Measurements from ENCODE around the gene SHC4. TPM values are rescaled to one million over a fixed set of nuclear protein-coding genes. Genes with fewer than 3 reads are reported as not detected.

The SHC4 gene
- total and polyA plus RNA-seq, 2 of the 8 experiments (the other 6 are each of a cell fraction or from before 2014, with no cell fraction given) = 0.15 to 0.30 TPM

DNA sequence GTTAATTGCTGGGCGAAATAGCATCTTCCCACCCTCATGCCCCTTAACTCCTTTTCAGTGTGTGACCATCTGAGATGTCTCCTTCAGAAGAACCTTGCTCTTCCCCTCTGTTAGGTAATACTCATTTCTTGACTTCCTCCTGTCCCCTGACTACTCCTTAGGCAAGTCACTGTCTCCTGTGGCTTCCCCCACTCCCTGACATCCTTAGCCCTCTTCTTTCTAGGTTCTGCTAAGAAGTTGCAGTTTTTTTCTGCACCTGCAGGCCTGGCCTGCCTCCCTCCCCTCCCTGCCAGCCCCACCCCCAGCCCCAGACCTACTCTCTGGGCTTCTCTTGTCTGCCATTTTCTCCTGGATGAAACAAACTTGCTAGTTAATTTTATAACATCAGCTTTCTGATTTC, 101.0 kb downstream of the SHC4 start:
- no peak overlapping the region for H3K14ac ChIP-seq (ENCODE audit: insufficient read length)
- no peak overlapping the region for H2BK20ac ChIP-seq (ENCODE audit: low read length)
- H2AFZ ChIP-seq (ENCODE audit: low read length) = 0 out of 2 replicates have a peak overlapping the region, but pooled peaks have one; percentile 86
- H4K20me1 ChIP-seq (replicated peaks in 1 of 2; ENCODE audit: control insufficient read depth in 1 of 2, insufficient read depth in 2 of 2, low read length in 2 of 2) = no peaks in the 10 kb centered on the region
- H3K9me3 ChIP-seq (ENCODE audit: insufficient read depth in 2 of 2, low read depth in 1 of 2, low read length in 1 of 2) = no peaks in the 10 kb centered on the region
- H3K56ac ChIP-seq (replicated peaks; ENCODE audit: insufficient read length, low read depth, low read length) = no peak overlapping the region
- H2AK5ac ChIP-seq (ENCODE audit: low read depth, low read length) = no peak overlapping the region; the same call in 1 of the 2 replicates
- H3K23ac ChIP-seq (ENCODE audit: insufficient read length) = no peak overlapping the region
- H3K27ac ChIP-seq (ENCODE audit: low read depth, low read length) = no peak overlapping the region
- no peaks in the 10 kb centered on the region for H3K79me2 ChIP-seq (ENCODE audit: control insufficient read depth in 1 of 2, insufficient read depth in 2 of 2, low read length in 2 of 2)
- H3K9ac ChIP-seq (replicated peaks in 1 of 4; ENCODE audit: extremely low read depth in 1 of 4, low read depth in 3 of 4, low read length in 3 of 4) = no peak overlapping the region
- H2BK120ac ChIP-seq (replicated peaks; ENCODE audit: low read depth, low read length) = no peak overlapping the region
- no peaks in the 10 kb centered on the region for H3K23me2 ChIP-seq (ENCODE audit: low read depth, low read length)
- H3K79me1 ChIP-seq (ENCODE audit: low read depth, low read length) = no peaks in the 10 kb centered on the region
- H3K18ac ChIP-seq (ENCODE audit: extremely low read depth, low read length) = no peak overlapping the region
- H3K4me1 ChIP-seq (replicated peaks in 1 of 4; ENCODE audit: control insufficient read depth in 3 of 4, insufficient read depth in 4 of 4, low read length in 3 of 4) = peaks cover 0 to 5% (median 0%) of the 10 kb centered on the region in 4 experiments; a peak in 2 of 7 replicates
- TF ChIP-seq YY1 (IDR thresholded peaks at IDR 0.05; ENCODE audit: low read depth, low read length) = 0 out of 2 replicates have a peak, but pooled peaks have one; percentile 17
- no peak for TF ChIP-seq CREB1 (IDR thresholded peaks at IDR 0.05)
- H2BK15ac ChIP-seq (ENCODE audit: low read length) = 0 out of 2 replicates have a peak overlapping the region, but pooled peaks have one; percentile 40
- no peak overlapping the region for H3K4me2 ChIP-seq (ENCODE audit: insufficient read depth in 1 of 2, low read depth in 2 of 2, low read length in 2 of 2)
- no peak for DNase-seq (ENCODE audit: low read depth in 1 of 2, low spot score in 2 of 2)
- WGBS, 2 experiments (ENCODE audit: extremely low coverage in 1 of 2, insufficient coverage in 1 of 2, insufficient read length in 1 of 2, insufficient replicate concordance in 2 of 2, low coverage in 1 of 2, low lambda C conversion rate in 2 of 2, missing lambda C conversion rate in 1 of 2) = 73% methylated on average over 1 of the region's 1 CpG; no CpG with 5 or more reads in 1 of the 2 experiments
- no peak for FAIRE-seq
- H4K5ac ChIP-seq (ENCODE audit: insufficient read length, low read depth, low read length) = no peak overlapping the region
- no peak overlapping the region for H4K91ac ChIP-seq (replicated peaks; ENCODE audit: insufficient read length, low read length)
- POLR2A ChIA-PET (ENCODE audit: partially characterized antibody) = interaction anchor here (1.3 to 1.7 kb wide), 2 partner anchors 15 to 113 kb away, joined by 3 to 8 read pairs; partner anchors contain the start of gene EID1
- no peak overlapping the region for H4K8ac ChIP-seq (ENCODE audit: extremely low read depth, insufficient read depth, low read length)
- H3K36me3 ChIP-seq (ENCODE audit: control insufficient read depth in 2 of 4, insufficient read depth in 4 of 4, low read length in 3 of 4) = no peaks in the 10 kb centered on the region
- no peak overlapping the region for H2BK5ac ChIP-seq (ENCODE audit: low read depth, low read length)
- CTCF ChIA-PET (ENCODE audit: partially characterized antibody) = interaction anchor here (0.8 to 4.7 kb wide), 25 partner anchors 10 to 609 kb away, joined by 3 to 59 read pairs (median 6); partner anchors contain the start of genes CEP152, EID1 and SHC4
- no peaks in the 10 kb centered on the region; a peak in 1 of 7 replicates for H3K27me3 ChIP-seq (replicated peaks in 1 of 4; ENCODE audit: control insufficient read depth in 3 of 4, extremely low read depth in 1 of 4, insufficient read depth in 3 of 4, low read length in 3 of 4)
- no peak overlapping the region for H3K4me3 ChIP-seq (ENCODE audit: extremely low read depth in 1 of 4, insufficient read depth in 2 of 4, low read depth in 3 of 4, low read length in 4 of 4)
- H3K4ac ChIP-seq (replicated peaks; ENCODE audit: insufficient read length, low read depth, low read length) = no peak overlapping the region
- H2BK12ac ChIP-seq (ENCODE audit: low read depth, low read length) = no peak overlapping the region
